H1 (cell line): Measurements from ENCODE around the gene TAOK1.

Source experiments
- BRCA1 ChIP-seq: IDR thresholded peaks from 2 replicates; pipeline ENCODE4 v1.6.1; 2012; ENCODE audit warnings: low read depth, low read length, improper control_type of control experiment
- CHD2 ChIP-seq: IDR thresholded peaks from 2 replicates; pipeline ENCODE4 v1.6.1; 2012; ENCODE audit warnings: low read length, improper control_type of control experiment
- EP300 ChIP-seq, 2 experiments: IDR thresholded peaks; 1 replicate in 1 of 2; 2 replicates in 1 of 2; pipeline ENCODE4 v1.6.1; 2011 to 2012; ENCODE audit warnings: low read depth in 2 of 2, low read length in 2 of 2, mild to moderate bottlenecking in 2 of 2, borderline replicate concordance in 1 of 2, inconsistent platforms in 1 of 2, moderate library complexity in 1 of 2
- GABPA ChIP-seq: IDR thresholded peaks from 2 replicates; pipeline ENCODE4 v1.6.1; 2011; ENCODE audit warnings: mild to moderate bottlenecking, low read length, moderate library complexity, borderline replicate concordance; ENCODE audit not compliant: insufficient read depth
- POLR2A ChIP-seq, 2 experiments: IDR thresholded peaks; 1 replicate in 1 of 2; 2 replicates in 1 of 2; pipeline ENCODE4 v1.6.1; 2011; ENCODE audit warnings: low read depth in 2 of 2, low read length in 2 of 2, mild to moderate bottlenecking in 2 of 2; ENCODE audit errors: control extremely low read depth in 1 of 2
- RFX5 ChIP-seq: IDR thresholded peaks from 2 replicates; pipeline ENCODE4 v1.6.1; 2011; ENCODE audit warnings: low read depth, low read length, improper control_type of control experiment, borderline replicate concordance
- SAP30 ChIP-seq: fragments of 300-600 bp; sonication (generic); IDR thresholded peaks from 2 replicates; pipeline ENCODE4 v1.7.1; 2012; ENCODE audit warnings: low read length, moderate library complexity, mild to moderate bottlenecking, inconsistent platforms; ENCODE audit not compliant: insufficient read depth, insufficient replicate concordance
- SIX5 ChIP-seq: IDR thresholded peaks from 2 replicates; pipeline ENCODE4 v1.6.1; 2011; ENCODE audit warnings: mild to moderate bottlenecking, low read depth, low read length
- SP1 ChIP-seq: IDR thresholded peaks from 2 replicates; pipeline ENCODE4 v1.6.1; 2011; ENCODE audit warnings: low read depth, low read length
- TAF7 ChIP-seq: optimal IDR thresholded peaks from 2 replicates; pipeline ENCODE3; 2011; ENCODE audit warnings: low read depth, mild to moderate bottlenecking, inconsistent platforms, low read length, moderate library complexity, borderline replicate concordance
- TF ChIP-seq, protein P1 (sequence below), 3 experiments: IDR thresholded peaks; 1 replicate in 2 of 3; 2 replicates in 1 of 3; pipeline versions ENCODE4 v1.5.1 to v1.6.1; 2011; ENCODE audit warnings: low read length in 3 of 3, mild to moderate bottlenecking in 3 of 3, inconsistent platforms in 2 of 3, low read depth in 1 of 3, moderate library complexity in 1 of 3; ENCODE audit not compliant: insufficient read depth in 1 of 3; ENCODE audit errors: control extremely low read depth in 1 of 3

DNA sequence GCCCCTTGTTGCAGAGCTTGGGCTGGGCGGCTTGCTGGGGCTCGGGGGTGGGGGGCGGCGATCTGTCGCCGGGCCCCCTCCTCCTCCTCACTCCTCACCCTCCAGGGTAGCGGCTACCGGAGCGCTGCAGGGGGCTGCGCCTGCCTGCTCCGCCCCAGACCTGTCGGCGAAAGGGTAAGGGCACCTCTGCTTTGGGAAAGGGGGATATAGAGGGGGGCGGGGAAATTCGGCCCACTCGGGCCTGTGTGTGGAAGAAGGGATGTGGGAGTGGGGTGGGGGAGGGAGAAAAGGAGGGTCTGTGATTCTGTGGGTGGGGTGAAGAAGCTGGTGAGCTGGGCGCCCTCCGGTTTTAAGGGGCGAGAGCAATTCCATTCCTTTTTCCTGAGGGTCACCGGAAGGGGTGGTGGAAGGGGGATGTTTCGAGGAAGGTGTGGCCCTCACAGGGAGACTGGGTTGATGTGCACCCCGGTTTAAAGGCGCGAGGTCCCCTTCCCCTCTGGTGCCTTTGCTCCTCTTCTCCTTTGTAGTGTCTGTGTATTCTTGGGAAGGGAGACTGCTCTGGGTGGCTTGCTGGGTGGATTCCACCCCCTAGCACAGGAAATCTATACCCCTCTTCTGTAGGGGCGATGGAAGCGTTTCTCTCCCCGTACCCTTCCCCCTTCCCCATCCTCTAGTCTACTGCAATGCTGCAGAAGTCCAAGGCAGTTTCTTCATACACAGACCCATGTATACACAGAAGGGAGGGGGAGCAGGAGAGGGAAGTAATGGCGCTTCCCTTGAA is 878 bp downstream of the TAOK1 start:
- TF ChIP-seq POLR2A (IDR thresholded peaks at IDR 0.05; ENCODE audit: control extremely low read depth in 1 of 2, low read depth in 2 of 2, low read length in 2 of 2) (peak; percentile 37 to 61), SP1 (no peak), EP300 (IDR thresholded peaks at IDR 0.05; ENCODE audit: borderline replicate concordance in 1 of 2, low read depth in 2 of 2, low read length in 2 of 2) (no peak), TAF7 (peak; percentile 13), SAP30 (no peak), BRCA1 (no peak), RFX5 (no peak), CHD2 (no peak), SIX5 (no peak), GABPA (no peak)
- TF ChIP-seq, protein P1, sequence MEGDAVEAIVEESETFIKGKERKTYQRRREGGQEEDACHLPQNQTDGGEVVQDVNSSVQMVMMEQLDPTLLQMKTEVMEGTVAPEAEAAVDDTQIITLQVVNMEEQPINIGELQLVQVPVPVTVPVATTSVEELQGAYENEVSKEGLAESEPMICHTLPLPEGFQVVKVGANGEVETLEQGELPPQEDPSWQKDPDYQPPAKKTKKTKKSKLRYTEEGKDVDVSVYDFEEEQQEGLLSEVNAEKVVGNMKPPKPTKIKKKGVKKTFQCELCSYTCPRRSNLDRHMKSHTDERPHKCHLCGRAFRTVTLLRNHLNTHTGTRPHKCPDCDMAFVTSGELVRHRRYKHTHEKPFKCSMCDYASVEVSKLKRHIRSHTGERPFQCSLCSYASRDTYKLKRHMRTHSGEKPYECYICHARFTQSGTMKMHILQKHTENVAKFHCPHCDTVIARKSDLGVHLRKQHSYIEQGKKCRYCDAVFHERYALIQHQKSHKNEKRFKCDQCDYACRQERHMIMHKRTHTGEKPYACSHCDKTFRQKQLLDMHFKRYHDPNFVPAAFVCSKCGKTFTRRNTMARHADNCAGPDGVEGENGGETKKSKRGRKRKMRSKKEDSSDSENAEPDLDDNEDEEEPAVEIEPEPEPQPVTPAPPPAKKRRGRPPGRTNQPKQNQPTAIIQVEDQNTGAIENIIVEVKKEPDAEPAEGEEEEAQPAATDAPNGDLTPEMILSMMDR (IDR thresholded peaks at IDR 0.05; ENCODE audit: control extremely low read depth in 1 of 3, insufficient read depth in 1 of 3, low read depth in 1 of 3, low read length in 3 of 3), result no peak
